ENCODE data around the gene KIAA1191. TPM values are rescaled to one million over a fixed set of nuclear protein-coding genes. Genes with fewer than 3 reads are reported as not detected.
A peak's percentile ranks its signal among the peaks of the same experiment; 100 is the strongest.

KIAA1191 gene
- total and polyA plus RNA-seq, 7 experiments from 2014 or later = 43.1 to 76.6 (median 60.5) TPM

DNA sequence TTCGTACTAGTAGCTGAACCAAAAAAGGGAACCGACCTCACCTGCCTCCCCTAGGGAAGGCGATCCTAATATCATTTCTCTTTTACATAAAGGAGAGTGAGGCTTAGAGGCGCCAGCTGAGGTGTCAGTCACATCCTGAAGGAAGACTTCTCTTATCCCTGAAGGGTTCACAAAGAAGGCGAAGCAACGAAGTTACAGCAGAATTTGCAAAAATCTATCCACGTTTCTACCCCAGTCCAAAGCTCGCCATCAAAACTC is 598 bp upstream of the KIAA1191 start:
- H3K36me3 ChIP-seq (ENCODE audit: control insufficient read depth in 2 of 3, insufficient read depth in 3 of 3, low read length in 3 of 3) = peaks cover 0 to 4% (median 4%) of the 10 kb centered on the region in 3 experiments
- no peak for ATAC-seq
- H3K4me3 ChIP-seq (ENCODE audit: low read length) = peak overlapping the region; percentile 82
- peaks cover 0 to 13% (median 9%) of the 10 kb centered on the region in 5 donors for H3K36me3 Mint-ChIP-seq
- H3K27ac ChIP-seq (ENCODE audit: low read depth, low read length) = peak overlapping the region; percentile 80
- H3K27ac Mint-ChIP-seq = peak overlapping the region; percentile 91 to 99 (median 94)
- H3K4me3 Mint-ChIP-seq = peak overlapping the region; percentile 93 to 99 (median 98)
- intact Hi-C loops (cut with micrococcal nuclease) = loop anchor here (1.0 to 10.0 kb wide), 5 partner anchors 54 to 1843 kb away; partner anchors contain the start of genes SIMC1 (in 2 of the 2), CLTB (in 1 of the 2), HNRNPAB (in 1 of the 2) and HRH2 (in 1 of the 2)
- H3K4me1 ChIP-seq (ENCODE audit: control insufficient read depth in 2 of 2, insufficient read depth in 2 of 2, low read length in 2 of 2) = peaks cover 19 to 24% of the 10 kb centered on the region in 2 donors
- peaks cover 19 to 50% (median 37%) of the 10 kb centered on the region in 7 donors for H3K4me1 Mint-ChIP-seq
- H3K27me3 Mint-ChIP-seq = no peaks in the 10 kb centered on the region
- no peaks in the 10 kb centered on the region for H3K9me3 Mint-ChIP-seq
- CTCF ChIA-PET = interaction anchor here (0.6 to 1.1 kb wide), 4 partner anchors 86 to 700 kb away, joined by 3 to 4 read pairs (median 3); partner anchors contain the start of gene FAF2
- no peaks in the 10 kb centered on the region for H3K9me3 ChIP-seq (ENCODE audit: control insufficient read depth in 2 of 3, low read length in 3 of 3)
- DNase-seq = no peak
- H3K27me3 ChIP-seq (ENCODE audit: control insufficient read depth in 2 of 2, insufficient read depth in 2 of 2, low read length in 2 of 2) = no peaks in the 10 kb centered on the region
- POLR2A ChIA-PET = interaction anchor here (0.7 to 3.7 kb wide), 16 partner anchors 9 to 187 kb away, joined by 4 to 53 read pairs (median 6); partner anchors contain the start of genes CDHR2, CLTB, FAF2 and HIGD2A

DNA sequence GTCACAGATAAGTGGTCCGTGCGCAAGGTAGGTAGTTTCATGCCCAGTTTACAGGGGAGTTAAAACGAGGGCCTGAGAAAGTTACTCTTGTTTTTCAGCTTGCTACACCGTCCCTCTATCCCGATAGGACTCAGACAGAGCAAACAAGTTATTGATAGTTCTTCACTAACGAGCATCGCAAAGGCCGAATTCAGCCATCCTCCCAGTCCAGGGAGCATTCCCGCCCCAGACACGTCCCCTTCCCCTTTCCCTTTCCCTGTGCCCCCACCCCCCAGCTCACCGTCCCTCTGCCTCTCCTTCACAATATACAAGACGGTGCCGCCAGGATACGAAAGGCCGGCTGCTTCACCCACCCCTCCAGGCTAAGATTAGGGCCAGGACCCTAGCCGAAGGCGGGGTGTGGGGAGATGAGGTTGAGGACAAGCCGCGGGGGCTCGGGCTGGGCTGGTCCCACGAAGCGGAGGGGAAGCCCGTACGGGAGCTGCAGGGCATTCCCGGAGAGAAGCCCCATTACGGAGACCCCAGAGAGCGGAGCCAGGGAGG is 599 bp downstream of the KIAA1191 start:
- peak in 2 of 9 donors; percentile 13 to 22 for DNase-seq
- Mint-ChIP-seq H3K4me3 (peak overlapping the region; percentile 93 to 99 (median 98)), H3K27me3 (no peaks in the 10 kb centered on the region), H3K4me1 (peaks cover 21 to 50% (median 38%) of the 10 kb centered on the region in 7 donors), H3K27ac (peak overlapping the region; percentile 91 to 99 (median 94)), H3K36me3 (peaks cover 0 to 12% (median 9%) of the 10 kb centered on the region in 5 donors), H3K9me3 (no peaks in the 10 kb centered on the region)
- ChIA-PET CTCF (interaction anchor here (1.1 to 1.2 kb wide), 3 partner anchors 9 to 177 kb away, joined by 3 to 7 read pairs (median 3); no protein-coding TSS in a partner anchor), POLR2A (interaction anchor here (0.6 to 3.7 kb wide), 13 partner anchors 8 to 860 kb away, joined by 3 to 53 read pairs (median 6); partner anchors contain the start of genes CLTB, FAF2, HIGD2A and NOP16)
- Histone ChIP-seq H3K9me3 (ENCODE audit: control insufficient read depth in 2 of 3, low read length in 3 of 3) (no peaks in the 10 kb centered on the region), H3K4me1 (ENCODE audit: control insufficient read depth in 2 of 2, insufficient read depth in 2 of 2, low read length in 2 of 2) (peaks cover 19 to 20% of the 10 kb centered on the region in 2 donors), H3K36me3 (ENCODE audit: control insufficient read depth in 2 of 3, insufficient read depth in 3 of 3, low read length in 3 of 3) (peaks cover 0 to 13% (median 5%) of the 10 kb centered on the region in 3 experiments), H3K27ac (ENCODE audit: low read depth, low read length) (peak overlapping the region; percentile 80), H3K27me3 (ENCODE audit: control insufficient read depth in 2 of 2, insufficient read depth in 2 of 2, low read length in 2 of 2) (no peaks in the 10 kb centered on the region), H3K4me3 (ENCODE audit: low read length) (peak overlapping the region; percentile 82)
- ATAC-seq = no peak
- intact Hi-C loops (cut with micrococcal nuclease) = loop anchor here (1.0 to 10.0 kb wide), 10 partner anchors 27 to 1844 kb away; partner anchors contain the start of genes FAF2 (in 2 of the 2), RNF44 (in 2 of the 2), SIMC1 (in 2 of the 2) and HIGD2A (in 1 of the 2)

DNA sequence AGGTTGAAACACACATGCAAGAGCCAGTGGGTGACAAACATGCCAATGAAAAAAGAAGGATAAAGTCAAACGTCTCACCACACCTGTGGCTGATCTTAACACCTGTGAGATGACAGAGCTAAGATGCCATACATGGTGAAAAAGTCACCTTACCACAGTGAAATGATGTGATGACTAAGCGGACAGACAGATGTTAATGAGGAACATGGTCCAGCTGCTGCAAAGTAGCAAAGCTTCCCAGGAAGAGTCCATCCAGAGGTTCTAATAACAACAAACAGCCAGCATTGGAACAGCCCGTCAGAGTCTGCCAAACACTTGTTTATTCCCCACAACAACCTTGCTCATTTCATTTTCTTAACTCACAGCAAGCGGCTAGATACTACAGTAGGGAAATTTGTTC is 1.9 kb downstream of the KIAA1191 start:
- Mint-ChIP-seq H3K4me1 (peaks cover 25 to 59% (median 41%) of the 10 kb centered on the region in 7 donors), H3K27ac (peak overlapping the region; percentile 28 to 73 (median 59)), H3K4me3 (peak overlapping the region; percentile 55 to 96 (median 82)), H3K36me3 (peaks cover 4 to 15% (median 12%) of the 10 kb centered on the region in 5 donors), H3K9me3 (no peaks in the 10 kb centered on the region), H3K27me3 (no peaks in the 10 kb centered on the region)
- Histone ChIP-seq H3K27me3 (ENCODE audit: control insufficient read depth in 2 of 2, insufficient read depth in 2 of 2, low read length in 2 of 2) (no peaks in the 10 kb centered on the region), H3K4me1 (ENCODE audit: control insufficient read depth in 2 of 2, insufficient read depth in 2 of 2, low read length in 2 of 2) (peaks cover 13 to 14% of the 10 kb centered on the region in 2 donors), H3K27ac (ENCODE audit: low read depth, low read length) (peak overlapping the region; percentile 40), H3K4me3 (ENCODE audit: low read length) (no peak overlapping the region), H3K9me3 (ENCODE audit: control insufficient read depth in 2 of 3, low read length in 3 of 3) (no peaks in the 10 kb centered on the region), H3K36me3 (ENCODE audit: control insufficient read depth in 2 of 3, insufficient read depth in 3 of 3, low read length in 3 of 3) (peaks cover 0 to 26% (median 9%) of the 10 kb centered on the region in 3 experiments)
- intact Hi-C loops (cut with micrococcal nuclease) = loop anchor here (2.0 to 10.0 kb wide), 5 partner anchors 122 to 1845 kb away; partner anchors contain the start of genes SIMC1 (in 2 of the 2), HNRNPAB (in 1 of the 2) and HRH2 (in 1 of the 2)
- DNase-seq = no peak
- ChIA-PET CTCF (interaction anchor here (1.2 kb wide), 1 partner anchor 8 kb away, joined by 7 read pairs; no protein-coding TSS in a partner anchor), POLR2A (interaction anchor here (3.7 kb wide), 1 partner anchor 28 kb away, joined by 53 read pairs; the partner anchor contains the start of genes HIGD2A and NOP16)
- no peak for ATAC-seq

DNA sequence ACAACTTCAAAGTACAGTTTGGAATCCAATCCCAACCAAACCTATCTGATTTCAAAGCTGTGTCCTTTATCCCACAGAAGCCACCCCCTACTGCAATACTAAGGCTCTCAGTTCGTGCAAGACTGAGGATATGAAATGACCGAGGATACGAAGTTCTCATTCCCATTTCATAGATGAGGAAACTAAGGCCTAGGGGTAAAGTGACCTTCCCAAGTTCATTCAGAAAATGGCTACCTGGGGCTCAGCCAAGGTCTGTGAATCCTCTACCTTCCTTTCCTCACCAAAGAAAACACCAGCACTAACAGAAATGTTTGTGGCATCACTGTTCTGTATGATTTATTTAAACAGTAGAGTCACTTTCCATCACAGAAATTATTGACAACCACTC is 5.4 kb downstream of the KIAA1191 start:
- Histone ChIP-seq H3K27ac (ENCODE audit: low read depth, low read length) (no peak overlapping the region), H3K27me3 (ENCODE audit: control insufficient read depth in 2 of 2, insufficient read depth in 2 of 2, low read length in 2 of 2) (no peaks in the 10 kb centered on the region), H3K4me3 (ENCODE audit: low read length) (no peak overlapping the region), H3K36me3 (ENCODE audit: control insufficient read depth in 2 of 3, insufficient read depth in 3 of 3, low read length in 3 of 3) (peaks cover 9 to 61% (median 29%) of the 10 kb centered on the region in 3 experiments), H3K4me1 (ENCODE audit: control insufficient read depth in 2 of 2, insufficient read depth in 2 of 2, low read length in 2 of 2) (peaks cover 5 to 6% of the 10 kb centered on the region in 2 donors), H3K9me3 (ENCODE audit: control insufficient read depth in 2 of 3, low read length in 3 of 3) (no peaks in the 10 kb centered on the region)
- ChIA-PET POLR2A (no interaction called here), CTCF (no interaction called here)
- Mint-ChIP-seq H3K27me3 (no peaks in the 10 kb centered on the region), H3K9me3 (no peaks in the 10 kb centered on the region), H3K27ac (peak overlapping the region in 3 of 9 donors; percentile 41 to 52 (median 48)), H3K36me3 (peaks cover 10 to 28% (median 20%) of the 10 kb centered on the region in 5 donors), H3K4me3 (no peak overlapping the region), H3K4me1 (peaks cover 21 to 57% (median 40%) of the 10 kb centered on the region in 7 donors)
- intact Hi-C loops (cut with micrococcal nuclease) = no loop called here
- DNase-seq (no peak), ATAC-seq (no peak)

DNA sequence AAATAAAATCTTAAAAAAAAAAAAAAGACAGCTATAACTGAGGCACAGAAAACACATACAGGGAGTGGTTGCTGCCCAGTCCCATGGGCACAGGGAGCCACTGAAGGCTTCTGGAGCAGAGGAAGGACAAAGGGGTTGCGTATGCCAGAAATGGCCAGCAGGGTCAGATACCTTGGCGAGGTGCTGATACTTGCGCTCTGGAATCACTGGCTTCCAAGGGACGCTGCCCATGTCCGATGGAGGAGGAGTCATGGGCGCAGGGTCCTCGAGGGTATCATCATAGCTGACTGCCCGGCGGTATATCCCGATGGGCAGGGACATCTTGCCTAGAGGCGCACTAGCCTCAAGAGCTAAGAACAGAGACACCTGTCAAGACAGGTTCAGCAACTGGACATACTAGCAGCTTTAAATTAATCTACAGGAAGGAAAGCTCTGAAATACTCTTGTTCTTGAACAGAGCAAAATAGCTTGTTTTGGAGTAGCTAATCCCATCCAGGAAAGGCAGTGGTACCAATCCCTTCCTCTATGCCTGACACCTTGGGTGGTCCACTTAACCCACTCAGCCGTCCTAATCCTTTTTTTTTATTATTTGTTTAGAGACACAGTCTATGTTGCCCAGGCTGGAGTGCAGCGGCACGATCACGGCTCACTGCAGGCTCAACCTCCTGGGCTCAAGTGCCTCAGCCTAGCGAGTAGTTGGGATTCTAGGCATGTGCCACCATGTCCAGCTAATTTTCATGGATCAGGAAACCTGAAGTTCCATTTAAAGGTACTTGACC is 6.0 kb downstream of the KIAA1191 start:
- POLR2A ChIA-PET = interaction anchor here (0.6 kb wide), 2 partner anchors 23 to 62 kb away, joined by 3 read pairs; no protein-coding TSS in a partner anchor
- peaks cover 19 to 57% (median 40%) of the 10 kb centered on the region in 7 donors for H3K4me1 Mint-ChIP-seq

DNA sequence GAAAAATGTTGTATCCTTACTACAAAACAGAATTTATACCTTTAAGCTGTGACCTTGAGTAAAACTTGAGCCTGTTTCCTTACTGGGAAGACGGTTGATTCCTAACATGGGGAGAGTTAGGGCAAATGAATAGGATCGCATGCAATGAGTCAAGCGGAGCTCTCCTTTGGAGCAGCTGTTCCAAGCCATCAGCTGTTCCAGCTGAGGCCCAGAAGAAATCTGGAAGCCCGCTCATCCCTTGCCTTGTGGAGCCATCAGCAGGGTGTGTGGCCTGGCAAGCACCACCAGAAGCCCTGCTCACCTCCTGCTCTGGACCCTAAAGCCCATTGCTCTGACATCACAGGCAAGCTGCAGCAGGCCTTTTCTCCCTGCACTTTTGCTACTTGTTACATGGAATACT is 8.0 kb downstream of the KIAA1191 start:
- ATAC-seq (no peak), DNase-seq (no peak)
- peak overlapping the region in 2 of 9 donors; percentile 6 to 56 for H3K27ac Mint-ChIP-seq
- H3K9me3 ChIP-seq (ENCODE audit: control insufficient read depth in 2 of 3, low read length in 3 of 3) = no peaks in the 10 kb centered on the region
- intact Hi-C loops (cut with micrococcal nuclease) = no loop called here
- peaks cover 13 to 49% (median 33%) of the 10 kb centered on the region in 7 donors for H3K4me1 Mint-ChIP-seq
- H3K9me3 Mint-ChIP-seq = no peaks in the 10 kb centered on the region
- H3K4me1 ChIP-seq (ENCODE audit: control insufficient read depth in 2 of 2, insufficient read depth in 2 of 2, low read length in 2 of 2) = no peaks in the 10 kb centered on the region
- H3K27ac ChIP-seq (ENCODE audit: low read depth, low read length) = peak overlapping the region; percentile 30
- H3K4me3 ChIP-seq (ENCODE audit: low read length) = no peak overlapping the region
- ChIA-PET POLR2A (no interaction called here), CTCF (interaction anchor here (0.6 kb wide), 1 partner anchor 110 kb away, joined by 3 read pairs; no protein-coding TSS in a partner anchor)
- no peaks in the 10 kb centered on the region for H3K27me3 Mint-ChIP-seq
- no peak overlapping the region for H3K4me3 Mint-ChIP-seq
- H3K36me3 Mint-ChIP-seq = peaks cover 20 to 46% (median 27%) of the 10 kb centered on the region in 5 donors
- H3K36me3 ChIP-seq (ENCODE audit: control insufficient read depth in 2 of 3, insufficient read depth in 3 of 3, low read length in 3 of 3) = peaks cover 18 to 82% (median 29%) of the 10 kb centered on the region in 3 experiments
- H3K27me3 ChIP-seq (ENCODE audit: control insufficient read depth in 2 of 2, insufficient read depth in 2 of 2, low read length in 2 of 2) = no peaks in the 10 kb centered on the region

More for the DNA sequence above, 6.0 kb downstream of the KIAA1191 start:
- no peaks in the 10 kb centered on the region for H3K27me3 ChIP-seq (ENCODE audit: control insufficient read depth in 2 of 2, insufficient read depth in 2 of 2, low read length in 2 of 2)
- peaks cover 10 to 30% (median 23%) of the 10 kb centered on the region in 5 donors for H3K36me3 Mint-ChIP-seq
- H3K27me3 Mint-ChIP-seq = no peaks in the 10 kb centered on the region
- intact Hi-C loops (cut with micrococcal nuclease) = no loop called here
- no peaks in the 10 kb centered on the region for H3K9me3 Mint-ChIP-seq
- peaks cover 5 to 6% of the 10 kb centered on the region in 2 donors for H3K4me1 ChIP-seq (ENCODE audit: control insufficient read depth in 2 of 2, insufficient read depth in 2 of 2, low read length in 2 of 2)
- H3K4me3 ChIP-seq (ENCODE audit: low read length) = no peak overlapping the region
- CTCF ChIA-PET = no interaction called here
- H3K27ac Mint-ChIP-seq = peak overlapping the region in 4 of 9 donors; percentile 30 to 61 (median 43)
- no peaks in the 10 kb centered on the region for H3K9me3 ChIP-seq (ENCODE audit: control insufficient read depth in 2 of 3, low read length in 3 of 3)
- no peak for DNase-seq
- H3K36me3 ChIP-seq (ENCODE audit: control insufficient read depth in 2 of 3, insufficient read depth in 3 of 3, low read length in 3 of 3) = peaks cover 9 to 65% (median 29%) of the 10 kb centered on the region in 3 experiments
- H3K27ac ChIP-seq (ENCODE audit: low read depth, low read length) = no peak overlapping the region
- no peak overlapping the region for H3K4me3 Mint-ChIP-seq
- ATAC-seq = no peak
